Measurements from ENCODE around the gene ZNF319. TPM values are rescaled to one million over a fixed set of nuclear protein-coding genes. Genes with fewer than 3 reads are reported as not detected.

The ZNF319 gene
- total and polyA plus RNA-seq, 2 donors from 2014 or later = 2.9 to 10.9 TPM

- DNase-seq (no peak), FAIRE-seq (no peak)
- no peaks in the 10 kb centered on the region for H3K9me3 ChIP-seq (ENCODE audit: control insufficient read depth in 2 of 3, insufficient read depth in 1 of 3, low read length in 3 of 3)
- intact Hi-C loops (cut with DNase I) = loop anchor here (5.0 to 10.0 kb wide), 2 partner anchors 94 to 231 kb away; no protein-coding TSS in a partner anchor
- H3K27ac ChIP-seq (ENCODE audit: low read depth in 2 of 2, low read length in 2 of 2) = no peak overlapping the region
- no peak overlapping the region for H3K9ac ChIP-seq (ENCODE audit: low read length in 3 of 3)
- peaks cover 0 to 13% (median 5%) of the 10 kb centered on the region in 3 donors for H3K36me3 ChIP-seq (ENCODE audit: control insufficient read depth in 2 of 3, insufficient read depth in 3 of 3, low read length in 3 of 3)
- peaks cover 3 to 27% (median 5%) of the 10 kb centered on the region in 3 donors for H3K4me1 ChIP-seq (ENCODE audit: control insufficient read depth in 2 of 3, insufficient read depth in 2 of 3, low read depth in 1 of 3, low read length in 3 of 3)
- H3K27me3 ChIP-seq (ENCODE audit: control insufficient read depth, insufficient read depth, low read length) = no peaks in the 10 kb centered on the region
- TF ChIP-seq CTCF (IDR thresholded peaks at IDR 0.05; ENCODE audit: borderline replicate concordance, extremely low read depth, insufficient read depth) = no peak
- H3K4me3 ChIP-seq (ENCODE audit: low read length in 3 of 3) = no peak overlapping the region
These were observed 4.6 kb downstream of the ZNF319 start for GRCh38 chr16:57995721-57996405.

GRCh38 chr16:57994778-57995177 is 5.7 kb downstream of the ZNF319 start:
- H3K27me3 ChIP-seq (ENCODE audit: control insufficient read depth, insufficient read depth, low read length) = no peaks in the 10 kb centered on the region
- peaks cover 0 to 13% (median 5%) of the 10 kb centered on the region in 3 donors for H3K36me3 ChIP-seq (ENCODE audit: control insufficient read depth in 2 of 3, insufficient read depth in 3 of 3, low read length in 3 of 3)
- no peak overlapping the region for H3K27ac ChIP-seq (ENCODE audit: low read depth in 2 of 2, low read length in 2 of 2)
- DNase-seq (peak in 2 of 5 donors; percentile 22 to 57), FAIRE-seq (no peak)
- H3K9ac ChIP-seq (ENCODE audit: low read length in 3 of 3) = no peak overlapping the region
- no peak for TF ChIP-seq CTCF (IDR thresholded peaks at IDR 0.05; ENCODE audit: borderline replicate concordance, extremely low read depth, insufficient read depth)
- no peak overlapping the region for H3K4me3 ChIP-seq (ENCODE audit: low read length in 3 of 3)
- H3K9me3 ChIP-seq (ENCODE audit: control insufficient read depth in 2 of 3, insufficient read depth in 1 of 3, low read length in 3 of 3) = no peaks in the 10 kb centered on the region
- H3K4me1 ChIP-seq (ENCODE audit: control insufficient read depth in 2 of 3, insufficient read depth in 2 of 3, low read depth in 1 of 3, low read length in 3 of 3) = peaks cover 3 to 25% (median 5%) of the 10 kb centered on the region in 3 donors
- intact Hi-C loops (cut with DNase I) = loop anchor here (5.0 to 10.0 kb wide), 2 partner anchors 92 to 230 kb away; no protein-coding TSS in a partner anchor

- H3K27me3 ChIP-seq (ENCODE audit: control insufficient read depth, insufficient read depth, low read length) = no peaks in the 10 kb centered on the region
- H3K9me3 ChIP-seq (ENCODE audit: control insufficient read depth in 2 of 3, insufficient read depth in 1 of 3, low read length in 3 of 3) = no peaks in the 10 kb centered on the region
- H3K9ac ChIP-seq (ENCODE audit: low read length in 3 of 3) = no peak overlapping the region
- FAIRE-seq = no peak
- no peak overlapping the region for H3K4me3 ChIP-seq (ENCODE audit: low read length in 3 of 3)
- intact Hi-C loops (cut with DNase I) = loop anchor here (10.0 kb wide), 1 partner anchor 230 kb away; no protein-coding TSS in a partner anchor
- no peak for TF ChIP-seq CTCF (IDR thresholded peaks at IDR 0.05; ENCODE audit: borderline replicate concordance, extremely low read depth, insufficient read depth)
- H3K4me1 ChIP-seq (ENCODE audit: control insufficient read depth in 2 of 3, insufficient read depth in 2 of 3, low read depth in 1 of 3, low read length in 3 of 3) = peaks cover 2 to 21% (median 3%) of the 10 kb centered on the region in 3 donors
- peaks cover 0 to 13% (median 5%) of the 10 kb centered on the region in 3 donors for H3K36me3 ChIP-seq (ENCODE audit: control insufficient read depth in 2 of 3, insufficient read depth in 3 of 3, low read length in 3 of 3)
- no peak for DNase-seq
- no peak overlapping the region for H3K27ac ChIP-seq (ENCODE audit: low read depth in 2 of 2, low read length in 2 of 2)
These were observed 6.1 kb downstream of the ZNF319 start for GRCh38 chr16:57994361-57994760.
